Brain microvascular endothelial cell (primary cell): ENCODE data around the gene CD14.
A peak's percentile ranks its signal among the peaks of the same experiment; 100 is the strongest.
"Not testable (repeated sequence)": the region's sequence is repeated elsewhere in the genome, so short reads cannot be mapped to it uniquely, and the experiment has no call there.

Experiments
- DNase-seq: peaks from one replicate; pipeline ENCODE4 v3.0.0-alpha.2; 2020
- H3K27ac ChIP-seq: fragments of 250-450 bp; sonication (Bioruptor Pico); 2 replicates; pipeline ENCODE4 v1.5.1; 2020; ENCODE audit warnings: mild to moderate bottlenecking, moderate library complexity
- H3K27me3 ChIP-seq: fragments of 250-450 bp; sonication (Bioruptor Pico); replicated peaks from 2 replicates; pipeline ENCODE4 v1.5.1; 2020; ENCODE audit warnings: mild to moderate bottlenecking
- H3K36me3 ChIP-seq: fragments of 250-450 bp; sonication (Bioruptor Pico); replicated peaks from 2 replicates; pipeline ENCODE4 v1.5.1; 2020; ENCODE audit warnings: mild to moderate bottlenecking
- H3K4me3 ChIP-seq: 2 replicates; pipeline ENCODE4 v1.5.1; 2011; ENCODE audit warnings: low read depth, mild to moderate bottlenecking, control low read depth, low read length, moderate library complexity
- CTCF ChIP-seq: IDR thresholded peaks from 2 replicates; pipeline ENCODE4 v1.5.1; 2011; ENCODE audit warnings: low read depth, mild to moderate bottlenecking, moderate library complexity, low read length, control low read depth, inconsistent platforms; ENCODE audit errors: missing control alignments
- in situ Hi-C: cut with HindIII; loops from 2 replicates; pipeline ENCODE4 v1.10.0; 2017; ENCODE audit warnings: low sequenced_read_pairs, low pct_ligation_motif_present

The CD14 gene

GRCh38 chr5:140673187-140673976 lies 40.4 kb upstream of the CD14 start, which contains the start of gene DND1:
TSS of gene DND1 (minus strand) at chr5:140673576. CDS start at chr5:140673542, 34 bp downstream.
- in situ Hi-C loops, result no loop called here

GRCh38 chr5:140672455-140673186 lies 39.6 kb upstream of the CD14 start:
- Histone ChIP-seq H3K27ac (no peak overlapping the region), H3K4me3 (no peak overlapping the region), H3K36me3 (peaks cover 66% of the 10 kb centered on the region), H3K27me3 (no peaks in the 10 kb centered on the region)
- DNase-seq, result no peak
- no peak for TF ChIP-seq CTCF
- in situ Hi-C loops, result no loop called here

More at GRCh38 chr5:140673187-140673976, 40.4 kb upstream of the CD14 start, which contains the start of gene DND1:
- no peak within 1 kb of the TSS for H3K4me3 ChIP-seq
- no peak for TF ChIP-seq CTCF
- H3K27me3 ChIP-seq, result no peaks in the 10 kb centered on the region
- DNase-seq, result no peak
- peaks cover 68% of the 10 kb centered on the region for H3K36me3 ChIP-seq
- no peak within 1 kb of the TSS for H3K27ac ChIP-seq

GRCh38 chr5:140671472-140672125 lies 38.6 kb upstream of the CD14 start:
- peaks cover 58% of the 10 kb centered on the region for H3K36me3 ChIP-seq
- no peak overlapping the region for H3K4me3 ChIP-seq
- H3K27me3 ChIP-seq, result no peaks in the 10 kb centered on the region
- H3K27ac ChIP-seq, result no peak overlapping the region
- in situ Hi-C loops, result no loop called here
- no peak for DNase-seq
- TF ChIP-seq CTCF, result no peak

- H3K4me3 ChIP-seq, H3K27ac ChIP-seq, in situ Hi-C loops, H3K27me3 ChIP-seq, DNase-seq: not testable (repeated sequence)
- peaks cover 53% of the 10 kb centered on the region for H3K36me3 ChIP-seq
Measured at GRCh38 chr5:140671035-140671434, 38.1 kb upstream of the CD14 start.

GRCh38 chr5:140664359-140665119 lies 31.6 kb upstream of the CD14 start, which contains the start of gene WDR55:
TSS of gene WDR55 (plus strand) at chr5:140664904. CDS start at chr5:140664913, 9 bp downstream.
- Histone ChIP-seq H3K4me3 (peak within 1 kb of the TSS; percentile 98), H3K27me3 (no peaks in the 10 kb centered on the region), H3K27ac (peak within 1 kb of the TSS; percentile 72), H3K36me3 (peaks cover 51% of the 10 kb centered on the region)
- in situ Hi-C loops, result no loop called here
- DNase-seq, result peak; percentile 89
- TF ChIP-seq CTCF, result no peak
